HepG2 (cell line): ENCODE results near the gene CAMK2G. TPM values are rescaled to one million over a fixed set of nuclear protein-coding genes. Genes with fewer than 3 reads are reported as not detected.

Source experiments
- ATAC-seq: fragments of 200-7000 bp; cut with Tn5 transposase; 3 replicates; pipeline ENCODE4 v1.9.1; 2020; ENCODE audit warnings: mild to moderate bottlenecking, moderate library complexity
- BruUV-seq: library from RNA; stranded (reverse); fragments of 400-500 nt; replicated peaks from 2 replicates; lab custom pipeline; 2021; lab: Mats Ljungman, UMichigan
- CTCF ChIA-PET: fragments of 300-600 bp; formaldehyde crosslinking; extraction: SDS; loops from one replicate; lab custom pipeline; 2021; ENCODE audit warnings: low total read pairs, inconsistent platforms, low intra/inter-chr PET ratio; lab: Yijun Ruan, JAX
- POLR2A ChIA-PET: fragments of 350-600 bp; sonication (Branson Sonifier 250); formaldehyde crosslinking; loops from one replicate; lab custom pipeline; 2020; ENCODE audit warnings: antibody characterized with exemption, inconsistent platforms; lab: Yijun Ruan, JAX
- DNase-seq: peaks from one replicate; pipeline ENCODE4 v3.0.0-alpha.2; 2015; ENCODE audit warnings: low spot score
- FAIRE-seq: peaks from 3 replicates; lab custom pipeline; 2011; peaks lifted over from hg19 to GRCh38; lab: Jason Lieb, UNC
- H2AFZ ChIP-seq: one replicate; pipeline ENCODE4 v1.6.1; 2011; ENCODE audit warnings: low read length, inconsistent platforms
- H3K27ac ChIP-seq: fragments of 300-600 bp; 3 replicates; pipeline ENCODE4 v1.8.0; 2011; ENCODE audit warnings: mixed run types, mild to moderate bottlenecking, mixed read lengths, low read length, inconsistent platforms; ENCODE audit not compliant: insufficient read depth; ENCODE audit errors: extremely low read length
- H3K27me3 ChIP-seq, 2 experiments: fragments of 200-600 bp in 1 of 2; 2 replicates in 1 of 2; 3 replicates in 1 of 2; pipeline versions ENCODE4 v1.6.0 to v1.8.0; 2011; ENCODE audit warnings: low read length in 2 of 2, mild to moderate bottlenecking in 2 of 2, moderate library complexity in 2 of 2, inconsistent platforms in 1 of 2; ENCODE audit not compliant: insufficient read depth in 2 of 2, control insufficient read depth in 1 of 2
- H3K36me3 ChIP-seq, 2 experiments: fragments of 200-600 bp in 1 of 2; replicated peaks in 1 of 2; 2 replicates in 1 of 2; 3 replicates in 1 of 2; pipeline versions ENCODE4 v1.5.1 to v1.8.0; 2011; ENCODE audit warnings: low read length in 2 of 2, inconsistent platforms in 1 of 2; ENCODE audit not compliant: insufficient read depth in 2 of 2, control insufficient read depth in 1 of 2
- H3K4me1 ChIP-seq: 2 replicates; pipeline ENCODE4 v1.5.1; 2012; ENCODE audit warnings: low read length, inconsistent platforms; ENCODE audit not compliant: insufficient read depth
- H3K4me2 ChIP-seq: 2 replicates; pipeline ENCODE4 v1.6.0; 2011; ENCODE audit warnings: low read depth, low read length, inconsistent platforms
- H3K4me3 ChIP-seq, 3 experiments: fragments of 200-600 bp in 1 of 3; sonication (generic), shearing (Covaris generic) in 1 of 3; replicated peaks in 1 of 3; 2 replicates each; pipeline ENCODE4 v1.5.1; 2011 to 2016; ENCODE audit warnings: low read length in 3 of 3, inconsistent platforms in 2 of 3, low read depth in 2 of 3, mild to moderate bottlenecking in 2 of 3, control low read depth in 1 of 3, mixed read lengths in 1 of 3; ENCODE audit not compliant: insufficient read depth in 1 of 3
- H3K79me2 ChIP-seq: one replicate; pipeline ENCODE4 v1.6.1; 2011; ENCODE audit warnings: low read length, inconsistent platforms; ENCODE audit not compliant: insufficient read depth
- H3K9ac ChIP-seq: 2 replicates; pipeline ENCODE4 v1.6.0; 2011; ENCODE audit warnings: mild to moderate bottlenecking, low read depth, low read length, inconsistent platforms; ENCODE audit not compliant: insufficient read depth
- H3K9me3 ChIP-seq: 2 replicates; pipeline ENCODE4 v1.5.1; 2012; ENCODE audit warnings: mild to moderate bottlenecking, low read length
- H4K20me1 ChIP-seq: 2 replicates; pipeline ENCODE4 v1.6.0; 2011; ENCODE audit warnings: inconsistent platforms, mild to moderate bottlenecking, low read length, moderate library complexity; ENCODE audit not compliant: insufficient read depth
- CTCF ChIP-seq: sonication (generic); formaldehyde crosslinking; IDR thresholded peaks from 2 replicates; pipeline ENCODE4 v1.5.0; 2020; ENCODE audit warnings: mild to moderate bottlenecking, missing genetic modification reagents, moderate library complexity
- FOXO1 ChIP-seq: sonication (generic); formaldehyde crosslinking; IDR thresholded peaks from 2 replicates; pipeline ENCODE4 v1.4.0; 2020; ENCODE audit warnings: missing genetic modification reagents
- GABPB1 ChIP-seq: IDR thresholded peaks from 2 replicates; pipeline ENCODE4 v1.6.1; 2016; ENCODE audit warnings: mild to moderate bottlenecking, missing genetic modification reagents, moderate library complexity, missing compliant biosample characterization
- HMG20B ChIP-seq: conservative IDR thresholded peaks from 2 replicates; pipeline ENCODE4 v1.6.1; 2016; ENCODE audit warnings: missing genetic modification reagents, missing compliant biosample characterization
- KLF16 ChIP-seq, 2 experiments: sonication (generic) in 1 of 2; formaldehyde crosslinking in 1 of 2; IDR thresholded peaks; 2 replicates each; pipeline versions ENCODE4 v1.6.1 to v1.8.0; 2016 to 2023; ENCODE audit warnings: missing genetic modification reagents in 2 of 2, missing compliant biosample characterization in 1 of 2
- NR2F6 ChIP-seq, 2 experiments: IDR thresholded peaks; 2 replicates each; pipeline ENCODE4 v1.6.1; 2016; ENCODE audit warnings: antibody characterized with exemption in 1 of 2, mild to moderate bottlenecking in 1 of 2
- RBAK ChIP-seq: sonication (generic); formaldehyde crosslinking; IDR thresholded peaks from 2 replicates; pipeline ENCODE4 v1.5.1; 2020; ENCODE audit warnings: mild to moderate bottlenecking, missing genetic modification reagents
- RFXANK ChIP-seq: IDR thresholded peaks from 2 replicates; pipeline ENCODE4 v1.6.1; 2016
- ZNF235 ChIP-seq: sonication (generic); formaldehyde crosslinking; IDR thresholded peaks from 2 replicates; pipeline ENCODE4 v1.8.1; 2023; ENCODE audit warnings: mild to moderate bottlenecking, missing genetic modification reagents, borderline replicate concordance
- ZNF44 ChIP-seq: sonication (generic); formaldehyde crosslinking; IDR thresholded peaks from 2 replicates; pipeline ENCODE4 v1.5.1; 2020; ENCODE audit warnings: mild to moderate bottlenecking, missing genetic modification reagents
- ZNF703 ChIP-seq: sonication (generic); formaldehyde crosslinking; IDR thresholded peaks from 2 replicates; pipeline ENCODE4 v1.5.1; 2020; ENCODE audit warnings: missing genetic modification reagents, mild to moderate bottlenecking, moderate library complexity, borderline replicate concordance
- ZNF724P ChIP-seq: sonication (generic); formaldehyde crosslinking; IDR thresholded peaks from 2 replicates; pipeline ENCODE4 v1.8.0; 2022; ENCODE audit warnings: missing genetic modification reagents, borderline replicate concordance
- ZNF75D ChIP-seq: sonication (generic); formaldehyde crosslinking; IDR thresholded peaks from 2 replicates; pipeline ENCODE4 v1.8.1; 2023; ENCODE audit warnings: missing genetic modification reagents, mild to moderate bottlenecking, borderline replicate concordance
- WGBS: methylation state at CpG from one replicate; pipeline ENCODE4 v1.1.6; 2017; ENCODE audit warnings: low lambda C conversion rate; 5-methylcytosine and 5-hydroxymethylcytosine counted together
- in situ Hi-C: cut with HindIII; loops from 2 replicates; pipeline ENCODE4 v1.10.0; 2017; ENCODE audit warnings: low pct_unique_long_range_greater_than_20kb; ENCODE audit not compliant: extremely low pct_ligation_motif_present
- intact Hi-C: fragments of 100-400 bp; cut with micrococcal nuclease; formaldehyde crosslinking; loops from one replicate; pipeline ENCODE4 v1.10.0; 2022; ENCODE audit not compliant: unreplicated experiment
- polyA plus RNA-seq, 8 experiments: library from polyadenylated mRNA; depleted of rRNA in 3 of 8; stranded (reverse) in 7 of 8; unstranded in 1 of 8; fragments of >200 nt; fragmentation: Illumina TruSeq in 4 of 8; extraction: Trizol in 4 of 8; gene quantifications; 2 replicates each; pipeline versions ENCODE4 v1.2.1 to v1.2.3, GENCODE V29; 2011 to 2016; ENCODE audit warnings: low read depth in 4 of 8, missing spikeins in 1 of 8, mixed read lengths in 1 of 8; ENCODE audit not compliant: insufficient read depth in 1 of 8
- total RNA-seq, 5 experiments: library from RNA; depleted of rRNA; stranded (reverse); fragments of >200 nt; fragmentation: Illumina TruSeq; extraction: Trizol; gene quantifications; 2 replicates each; pipeline ENCODE4 v1.2.3, GENCODE V29; 2016; ENCODE audit warnings: low read depth in 1 of 5
- TF ChIP-seq, protein P1 (sequence below): sonication (generic); formaldehyde crosslinking; IDR thresholded peaks from 2 replicates; pipeline ENCODE4 v1.5.0; 2020; ENCODE audit warnings: mild to moderate bottlenecking, missing genetic modification reagents

CAMK2G gene
- total and polyA plus RNA-seq, 2 of the 13 experiments (the other 11 are each of a cell fraction or from before 2014, with no cell fraction given): 15.9 to 18.8 TPM

DNA sequence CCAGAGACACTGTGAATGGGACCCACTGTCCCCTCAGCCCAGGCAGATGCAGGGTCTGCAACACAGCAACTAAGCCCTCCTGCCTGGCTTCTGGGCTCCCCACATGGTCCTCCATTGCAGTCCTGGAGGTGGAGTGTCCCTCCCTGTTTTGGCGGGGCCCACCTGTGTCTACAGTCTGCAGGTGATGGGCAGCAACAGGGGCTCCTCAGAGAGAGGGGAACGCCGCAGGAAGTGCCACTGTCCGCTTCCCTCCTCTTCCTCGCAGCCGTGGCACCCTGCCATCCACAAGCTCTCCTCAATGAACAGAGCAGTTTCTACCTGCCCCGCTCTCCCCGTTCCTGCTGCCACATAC is 9.3 kb downstream of the CAMK2G start:
- Histone ChIP-seq H3K79me2 (peaks cover 4% of the 10 kb centered on the region), H3K9ac (no peak overlapping the region), H3K27ac (no peak overlapping the region), H2AFZ (no peak overlapping the region), H3K4me2 (no peak overlapping the region), H3K9me3 (no peaks in the 10 kb centered on the region), H3K27me3 (no peaks in the 10 kb centered on the region), H4K20me1 (no peaks in the 10 kb centered on the region), H3K4me1 (no peaks in the 10 kb centered on the region), H3K36me3 (peaks cover 6 to 41% of the 10 kb centered on the region in 2 experiments), H3K4me3 (no peak overlapping the region)
- no peak for ATAC-seq
- in situ Hi-C loops: no loop called here
- ChIA-PET CTCF (no interaction called here), POLR2A (interaction anchor here (3.1 kb wide), 1 partner anchor 9 kb away, joined by 7 read pairs; the partner anchor contains the start of gene CAMK2G)
- WGBS: 98% methylated on average over 8 of the region's 8 CpGs
- intact Hi-C loops: no loop called here
- no peak for FAIRE-seq
- no TSS peak for BruUV-seq
- TF ChIP-seq ZNF75D (CRISPR knock-in tag) (no peak), RFXANK (CRISPR knock-in tag) (no peak), KLF16 (CRISPR knock-in tag; IDR thresholded peaks at IDR 0.05) (no peak), GABPB1 (no peak), ZNF235 (no peak), HMG20B (CRISPR knock-in tag) (no peak), RBAK (CRISPR knock-in tag) (no peak)
- DNase-seq: no peak

GRCh38 chr10:73864229-73864628 is 10.1 kb downstream of the CAMK2G start:
- in situ Hi-C loops (no loop called here), intact Hi-C loops (no loop called here)
- H2AFZ ChIP-seq: no peak overlapping the region
- POLR2A ChIA-PET: interaction anchor here (3.1 kb wide), 1 partner anchor 10 kb away, joined by 7 read pairs; the partner anchor contains the start of gene CAMK2G
- H3K36me3 ChIP-seq: peaks cover 12 to 42% of the 10 kb centered on the region in 2 experiments
- no peaks in the 10 kb centered on the region for H3K4me1 ChIP-seq
- peaks cover 4% of the 10 kb centered on the region for H3K79me2 ChIP-seq
- no peaks in the 10 kb centered on the region for H4K20me1 ChIP-seq
- BruUV-seq: no TSS peak
- FAIRE-seq (no peak), DNase-seq (no peak), ATAC-seq (no peak)
- H3K9me3 ChIP-seq: no peaks in the 10 kb centered on the region
- WGBS: 98% methylated on average over 4 of the region's 4 CpGs
- CTCF ChIA-PET: no interaction called here
- no peaks in the 10 kb centered on the region for H3K27me3 ChIP-seq
- H3K4me3 ChIP-seq: no peak overlapping the region
- no peak overlapping the region for H3K4me2 ChIP-seq
- no peak overlapping the region for H3K27ac ChIP-seq
- TF ChIP-seq ZNF44 (CRISPR knock-in tag) (no peak), NR2F6 (IDR thresholded peaks at IDR 0.05) (no peak), NR2F6 (CRISPR knock-in tag; IDR thresholded peaks at IDR 0.05) (no peak), ZNF724P (CRISPR knock-in tag) (no peak), FOXO1 (no peak), ZNF75D (CRISPR knock-in tag) (no peak), ZNF703 (no peak), CTCF (CRISPR knock-in tag) (no peak)
- TF ChIP-seq, protein P1, sequence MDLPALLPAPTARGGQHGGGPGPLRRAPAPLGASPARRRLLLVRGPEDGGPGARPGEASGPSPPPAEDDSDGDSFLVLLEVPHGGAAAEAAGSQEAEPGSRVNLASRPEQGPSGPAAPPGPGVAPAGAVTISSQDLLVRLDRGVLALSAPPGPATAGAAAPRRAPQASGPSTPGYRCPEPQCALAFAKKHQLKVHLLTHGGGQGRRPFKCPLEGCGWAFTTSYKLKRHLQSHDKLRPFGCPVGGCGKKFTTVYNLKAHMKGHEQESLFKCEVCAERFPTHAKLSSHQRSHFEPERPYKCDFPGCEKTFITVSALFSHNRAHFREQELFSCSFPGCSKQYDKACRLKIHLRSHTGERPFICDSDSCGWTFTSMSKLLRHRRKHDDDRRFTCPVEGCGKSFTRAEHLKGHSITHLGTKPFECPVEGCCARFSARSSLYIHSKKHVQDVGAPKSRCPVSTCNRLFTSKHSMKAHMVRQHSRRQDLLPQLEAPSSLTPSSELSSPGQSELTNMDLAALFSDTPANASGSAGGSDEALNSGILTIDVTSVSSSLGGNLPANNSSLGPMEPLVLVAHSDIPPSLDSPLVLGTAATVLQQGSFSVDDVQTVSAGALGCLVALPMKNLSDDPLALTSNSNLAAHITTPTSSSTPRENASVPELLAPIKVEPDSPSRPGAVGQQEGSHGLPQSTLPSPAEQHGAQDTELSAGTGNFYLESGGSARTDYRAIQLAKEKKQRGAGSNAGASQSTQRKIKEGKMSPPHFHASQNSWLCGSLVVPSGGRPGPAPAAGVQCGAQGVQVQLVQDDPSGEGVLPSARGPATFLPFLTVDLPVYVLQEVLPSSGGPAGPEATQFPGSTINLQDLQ (CRISPR knock-in tag): no peak
- no peak overlapping the region for H3K9ac ChIP-seq
